ENCODE results near the gene CMTM4.

Gene CMTM4

GRCh38 chr16:66566051-66566901, 130.3 kb downstream of the CMTM4 start, which contains the start of gene CMTM1:
Gene CMTM1 (plus strand): TSS chr16:66566439. CDS start chr16:66566514, 75 bp downstream.
- Histone ChIP-seq H4K20me1 (ENCODE audit: insufficient read depth, low read length, poor library complexity, severe bottlenecking) (peaks cover 32% of the 10 kb centered on the region), H3K79me2 (ENCODE audit: insufficient read depth, low read length) (peaks cover 50% of the 10 kb centered on the region), H3K27me3 (ENCODE audit: insufficient read depth, low read length, poor library complexity, severe bottlenecking) (no peaks in the 10 kb centered on the region), H3K9me3 (ENCODE audit: insufficient read depth, low read depth, low read length) (no peaks in the 10 kb centered on the region), H3K4me2 (ENCODE audit: low read depth, low read length, poor library complexity, severe bottlenecking) (no peak within 1 kb of the TSS), H3K4me1 (ENCODE audit: insufficient read depth, low read length, poor library complexity, severe bottlenecking) (peaks cover 42% of the 10 kb centered on the region), H3K9me2 (replicated peaks; ENCODE audit: low read depth, low read length) (no peaks in the 10 kb centered on the region), H3K36me3 (ENCODE audit: insufficient read depth, low read length) (peaks cover 39% of the 10 kb centered on the region), H3F3A (ENCODE audit: low read depth) (no peaks in the 10 kb centered on the region; the same call in 1 of the 2 replicates), H3K4me3 (ENCODE audit: low read length, poor library complexity, severe bottlenecking) (no peak within 1 kb of the TSS), H3K9ac (ENCODE audit: low read depth, low read length, poor library complexity, severe bottlenecking) (no peak within 1 kb of the TSS), H2AFZ (ENCODE audit: low read length) (no peak within 1 kb of the TSS)
- TF ChIP-seq CTCF (conservative IDR thresholded peaks at IDR 0.05; ENCODE audit: low read length) (no peak), EZH2phosphoT487 (IDR thresholded peaks at IDR 0.05; ENCODE audit: borderline replicate concordance) (no peak)
